Choroid plexus epithelial cell (primary cell): ENCODE measurements around the gene KCNQ1.

ENCODE experiments used
- DNase-seq: peaks from one replicate; pipeline ENCODE4 v3.0.0-alpha.2; 2010; ENCODE audit warnings: low read depth
- H3K4me3 ChIP-seq: 2 replicates; pipeline ENCODE4 v1.5.1; 2011; ENCODE audit warnings: low read depth, mild to moderate bottlenecking, control low read depth, low read length, moderate library complexity
- TF ChIP-seq, protein P1 (sequence below): conservative IDR thresholded peaks from 2 replicates; pipeline ENCODE4 v1.5.1; 2011; ENCODE audit warnings: low read depth, mild to moderate bottlenecking, control low read depth, inconsistent platforms, low read length, moderate library complexity

Gene KCNQ1

GRCh38 chr11:2729841-2730240, 285.0 kb downstream of the KCNQ1 start:
- TF ChIP-seq, protein P1, sequence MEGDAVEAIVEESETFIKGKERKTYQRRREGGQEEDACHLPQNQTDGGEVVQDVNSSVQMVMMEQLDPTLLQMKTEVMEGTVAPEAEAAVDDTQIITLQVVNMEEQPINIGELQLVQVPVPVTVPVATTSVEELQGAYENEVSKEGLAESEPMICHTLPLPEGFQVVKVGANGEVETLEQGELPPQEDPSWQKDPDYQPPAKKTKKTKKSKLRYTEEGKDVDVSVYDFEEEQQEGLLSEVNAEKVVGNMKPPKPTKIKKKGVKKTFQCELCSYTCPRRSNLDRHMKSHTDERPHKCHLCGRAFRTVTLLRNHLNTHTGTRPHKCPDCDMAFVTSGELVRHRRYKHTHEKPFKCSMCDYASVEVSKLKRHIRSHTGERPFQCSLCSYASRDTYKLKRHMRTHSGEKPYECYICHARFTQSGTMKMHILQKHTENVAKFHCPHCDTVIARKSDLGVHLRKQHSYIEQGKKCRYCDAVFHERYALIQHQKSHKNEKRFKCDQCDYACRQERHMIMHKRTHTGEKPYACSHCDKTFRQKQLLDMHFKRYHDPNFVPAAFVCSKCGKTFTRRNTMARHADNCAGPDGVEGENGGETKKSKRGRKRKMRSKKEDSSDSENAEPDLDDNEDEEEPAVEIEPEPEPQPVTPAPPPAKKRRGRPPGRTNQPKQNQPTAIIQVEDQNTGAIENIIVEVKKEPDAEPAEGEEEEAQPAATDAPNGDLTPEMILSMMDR = no peak
- no peak overlapping the region for H3K4me3 ChIP-seq
- DNase-seq = no peak

DNA sequence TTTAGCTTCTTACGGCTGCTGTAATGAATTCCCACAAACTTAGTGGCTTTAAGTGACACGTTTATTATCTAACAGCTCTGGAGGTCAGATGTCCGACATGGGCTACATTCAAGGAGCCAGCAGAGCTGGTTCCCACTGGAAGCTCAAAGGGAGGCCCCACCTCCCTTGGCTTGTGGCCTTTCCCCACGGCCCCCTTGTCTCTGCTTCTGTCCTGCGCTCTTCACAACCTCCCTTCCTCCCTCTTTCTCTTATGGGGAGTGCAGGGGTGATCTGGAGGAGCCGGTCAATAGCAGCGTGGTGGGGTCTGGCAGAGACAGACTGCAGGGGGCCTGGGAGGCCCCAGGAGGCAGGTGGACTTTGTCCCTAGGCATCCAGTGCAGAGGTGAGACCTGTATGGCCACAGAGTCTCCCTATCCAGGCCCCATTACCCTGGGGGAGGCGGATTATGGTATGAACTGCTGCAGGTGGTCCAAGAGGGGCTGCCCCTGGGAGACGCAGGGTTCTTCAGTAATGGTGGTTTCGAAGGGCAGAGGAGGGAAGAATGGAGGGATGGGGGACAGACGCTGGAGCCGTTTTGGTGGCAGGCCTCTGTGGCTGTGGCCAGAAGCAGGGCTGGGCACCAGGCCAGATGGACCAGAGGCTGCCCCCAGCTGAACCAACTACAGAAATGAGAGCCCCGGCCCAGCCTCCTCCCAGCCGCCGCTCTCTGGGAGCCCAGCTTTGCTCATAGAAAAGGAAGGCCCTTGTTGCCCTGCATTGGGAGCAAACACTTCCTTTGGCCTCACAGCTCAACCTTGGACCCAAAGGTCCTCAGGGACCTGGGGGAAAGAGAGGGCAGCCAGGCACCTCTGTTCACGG, 285.7 kb downstream of the KCNQ1 start:
- no peak for DNase-seq
- no peak overlapping the region for H3K4me3 ChIP-seq
- TF ChIP-seq, protein P1 = no peak

GRCh38 chr11:2731130-2732125, 286.6 kb downstream of the KCNQ1 start:
- TF ChIP-seq, protein P1 = no peak
- H3K4me3 ChIP-seq = no peak overlapping the region
- no peak for DNase-seq

DNA sequence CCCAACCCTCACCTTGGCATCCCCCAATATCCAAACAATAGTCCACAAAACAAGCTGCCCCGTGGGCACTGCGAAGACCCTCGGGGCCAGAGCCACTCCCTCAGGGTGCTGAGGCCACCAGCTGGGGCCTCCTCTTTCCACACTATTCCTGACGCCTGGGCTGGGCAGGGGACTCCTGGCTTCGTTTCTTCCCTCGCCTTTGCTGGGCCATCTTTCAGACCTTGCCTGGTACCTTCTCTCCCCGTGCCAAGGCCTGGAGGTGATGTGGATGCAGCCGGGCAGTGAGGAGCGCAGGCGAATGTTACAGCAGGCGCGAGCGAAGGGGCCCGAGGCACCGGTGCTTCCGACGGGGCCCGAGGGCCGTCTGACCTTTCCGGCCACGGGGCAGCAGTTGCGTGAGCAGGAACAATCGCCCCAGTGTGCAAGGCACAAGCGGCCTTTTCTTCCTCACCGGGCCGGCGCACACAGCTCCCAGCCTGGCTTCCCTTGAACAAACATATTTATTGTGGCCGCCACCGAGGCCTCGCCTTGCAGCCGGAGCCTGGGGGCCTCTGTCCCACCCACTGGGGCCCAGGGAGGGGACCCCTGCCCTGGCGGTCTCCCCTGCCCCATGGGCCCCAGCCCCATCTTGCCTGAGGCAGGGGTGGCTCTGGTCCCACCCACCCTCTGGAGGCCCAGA, 287.6 kb downstream of the KCNQ1 start:
- TF ChIP-seq, protein P1 = no peak
- no peak for DNase-seq
- H3K4me3 ChIP-seq = no peak overlapping the region

- TF ChIP-seq, protein P1 = no peak
- no peak for DNase-seq
- H3K4me3 ChIP-seq = no peak overlapping the region
These were observed 288.3 kb downstream of the KCNQ1 start for GRCh38 chr11:2732940-2733628.
